ENCODE data around the gene ZNF430. TPM values are rescaled to one million over a fixed set of nuclear protein-coding genes. Genes with fewer than 3 reads are reported as not detected.
A peak's percentile ranks its signal among the peaks of the same experiment; 100 is the strongest.

ZNF430 gene
- total RNA-seq, 6 donors from 2014 or later = 7.9 to 15.6 (median 13.1) TPM

- no peaks in the 10 kb centered on the region for H3K4me1 ChIP-seq
- no peak for ATAC-seq (ENCODE audit: low FRiP score in 2 of 2)
- peaks cover 0 to 25% (median 7%) of the 10 kb centered on the region in 4 donors for H3K36me3 ChIP-seq
- DNase-seq = no peak
- no peak overlapping the region for H3K27ac ChIP-seq
- no peaks in the 10 kb centered on the region for H3K27me3 ChIP-seq
- TF ChIP-seq EP300 (IDR thresholded peaks at IDR 0.05) (no peak), CTCF (IDR thresholded peaks at IDR 0.05) (no peak), POLR2A (IDR thresholded peaks at IDR 0.05) (no peak)
- H3K4me3 ChIP-seq = no peak overlapping the region
- peaks cover 0 to 13% (median 4%) of the 10 kb centered on the region in 4 donors for H3K9me3 ChIP-seq
These were observed 44.9 kb downstream of the ZNF430 start for GRCh38 chr19:21065336-21065735.

- ATAC-seq (ENCODE audit: low FRiP score in 2 of 2) (peak; percentile 96 to 97), DNase-seq (peak; percentile 68 to 93)
- no peaks in the 10 kb centered on the region for H3K27me3 ChIP-seq
- 0 to 15% methylated on average over 12 to 36 of the region's 38 CpGs for WGBS, 2 donors
- peaks cover 0 to 9% (median 5%) of the 10 kb centered on the region in 4 donors for H3K4me1 ChIP-seq
- H3K36me3 ChIP-seq = no peaks in the 10 kb centered on the region
- no peak for TF ChIP-seq CTCF (IDR thresholded peaks at IDR 0.05)
- peak in 1 of 2 donors; percentile 67 for TF ChIP-seq POLR2AphosphoS5 (IDR thresholded peaks at IDR 0.05)
- no peak for TF ChIP-seq EP300 (IDR thresholded peaks at IDR 0.05)
- TF ChIP-seq POLR2A (IDR thresholded peaks at IDR 0.05) = peak in 3 of 4 donors; percentile 21 to 69 (median 59)
- no peaks in the 10 kb centered on the region for H3K9me3 ChIP-seq
- peak within 1 kb of the TSS; percentile 7 to 65 (median 61) for H3K4me3 ChIP-seq
- peak within 1 kb of the TSS; percentile 34 to 82 (median 76) for H3K27ac ChIP-seq
These were observed 61.8 kb downstream of the ZNF430 start, which contains the start of gene ZNF714 for GRCh38 chr19:21082011-21082975. Gene ZNF714, plus strand, starts transcription at chr19:21082203. Its CDS starts 16,066 bp downstream, at chr19:21098269.

GRCh38 chr19:21084343-21084742 lies 63.9 kb downstream of the ZNF430 start:
- peaks cover 0 to 9% (median 5%) of the 10 kb centered on the region in 4 donors for H3K4me1 ChIP-seq
- H3K36me3 ChIP-seq = no peaks in the 10 kb centered on the region
- 67 to 73% methylated on average over 1 of the region's 1 CpG for WGBS, 2 donors
- TF ChIP-seq EP300 (IDR thresholded peaks at IDR 0.05) = no peak
- TF ChIP-seq POLR2AphosphoS5 (IDR thresholded peaks at IDR 0.05) = peak in 1 of 2 donors; percentile 24
- no peaks in the 10 kb centered on the region for H3K9me3 ChIP-seq
- peak in 1 of 2 donors; percentile 25 for DNase-seq
- no peak for ATAC-seq (ENCODE audit: low FRiP score in 2 of 2)
- no peaks in the 10 kb centered on the region for H3K27me3 ChIP-seq
- no peak overlapping the region for H3K4me3 ChIP-seq
- H3K27ac ChIP-seq = no peak overlapping the region

- H3K36me3 ChIP-seq = no peaks in the 10 kb centered on the region
- no peak for DNase-seq
- WGBS, 2 donors = 93 to 99% methylated on average over 3 of the region's 3 CpGs
These were observed 67.4 kb downstream of the ZNF430 start for GRCh38 chr19:21087871-21088270.

More at GRCh38 chr19:21087871-21088270, 67.4 kb downstream of the ZNF430 start:
- TF ChIP-seq POLR2AphosphoS5 (IDR thresholded peaks at IDR 0.05) (no peak), POLR2A (IDR thresholded peaks at IDR 0.05) (no peak), CTCF (IDR thresholded peaks at IDR 0.05) (no peak), EP300 (IDR thresholded peaks at IDR 0.05) (no peak)
- H3K27ac ChIP-seq = no peak overlapping the region
- ATAC-seq (ENCODE audit: low FRiP score in 2 of 2) = no peak
- no peaks in the 10 kb centered on the region for H3K27me3 ChIP-seq
- H3K4me3 ChIP-seq = no peak overlapping the region
- H3K4me1 ChIP-seq = peaks cover 0 to 7% (median 2%) of the 10 kb centered on the region in 4 donors
- no peaks in the 10 kb centered on the region for H3K9me3 ChIP-seq

Data from upper lobe of left lung (tissue), 6 donors.